NB4 (cell line): ENCODE data around the gene CHTOP.

ENCODE experiments used
- POLR2A ChIP-seq: IDR thresholded peaks from 2 replicates; pipeline ENCODE4 v1.6.1; 2011; ENCODE audit warnings: mild to moderate bottlenecking; ENCODE audit not compliant: insufficient read length; ENCODE audit errors: extremely low read depth
- TF ChIP-seq, protein P1 (sequence below): IDR thresholded peaks from one replicate; pipeline ENCODE4 v1.5.1; 2012; ENCODE audit warnings: low read depth, low read length

DNA sequence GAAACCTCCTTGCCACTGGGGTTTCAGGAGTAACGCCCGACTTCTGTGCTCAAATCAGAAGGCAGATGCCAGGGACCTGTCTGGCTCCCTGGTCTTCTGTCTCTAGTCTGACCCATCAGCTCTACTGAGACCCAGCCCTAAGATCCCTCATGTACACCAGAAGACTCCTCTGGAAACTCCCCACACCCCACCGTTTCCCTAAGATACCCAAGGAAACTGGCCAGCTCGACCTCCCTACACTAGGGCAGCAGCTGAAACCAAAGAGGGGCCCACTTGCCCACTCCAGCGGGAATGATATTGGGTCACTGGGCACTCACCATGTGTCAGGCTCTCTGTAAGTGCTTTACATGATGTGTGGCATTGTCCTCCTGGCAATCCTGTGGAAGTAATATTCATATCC is 20.5 kb upstream of the CHTOP start:
- TF ChIP-seq, protein P1, sequence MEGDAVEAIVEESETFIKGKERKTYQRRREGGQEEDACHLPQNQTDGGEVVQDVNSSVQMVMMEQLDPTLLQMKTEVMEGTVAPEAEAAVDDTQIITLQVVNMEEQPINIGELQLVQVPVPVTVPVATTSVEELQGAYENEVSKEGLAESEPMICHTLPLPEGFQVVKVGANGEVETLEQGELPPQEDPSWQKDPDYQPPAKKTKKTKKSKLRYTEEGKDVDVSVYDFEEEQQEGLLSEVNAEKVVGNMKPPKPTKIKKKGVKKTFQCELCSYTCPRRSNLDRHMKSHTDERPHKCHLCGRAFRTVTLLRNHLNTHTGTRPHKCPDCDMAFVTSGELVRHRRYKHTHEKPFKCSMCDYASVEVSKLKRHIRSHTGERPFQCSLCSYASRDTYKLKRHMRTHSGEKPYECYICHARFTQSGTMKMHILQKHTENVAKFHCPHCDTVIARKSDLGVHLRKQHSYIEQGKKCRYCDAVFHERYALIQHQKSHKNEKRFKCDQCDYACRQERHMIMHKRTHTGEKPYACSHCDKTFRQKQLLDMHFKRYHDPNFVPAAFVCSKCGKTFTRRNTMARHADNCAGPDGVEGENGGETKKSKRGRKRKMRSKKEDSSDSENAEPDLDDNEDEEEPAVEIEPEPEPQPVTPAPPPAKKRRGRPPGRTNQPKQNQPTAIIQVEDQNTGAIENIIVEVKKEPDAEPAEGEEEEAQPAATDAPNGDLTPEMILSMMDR, result no peak
- no peak for TF ChIP-seq POLR2A
